ENCODE data around the gene PBX3.

Gene PBX3

DNA sequence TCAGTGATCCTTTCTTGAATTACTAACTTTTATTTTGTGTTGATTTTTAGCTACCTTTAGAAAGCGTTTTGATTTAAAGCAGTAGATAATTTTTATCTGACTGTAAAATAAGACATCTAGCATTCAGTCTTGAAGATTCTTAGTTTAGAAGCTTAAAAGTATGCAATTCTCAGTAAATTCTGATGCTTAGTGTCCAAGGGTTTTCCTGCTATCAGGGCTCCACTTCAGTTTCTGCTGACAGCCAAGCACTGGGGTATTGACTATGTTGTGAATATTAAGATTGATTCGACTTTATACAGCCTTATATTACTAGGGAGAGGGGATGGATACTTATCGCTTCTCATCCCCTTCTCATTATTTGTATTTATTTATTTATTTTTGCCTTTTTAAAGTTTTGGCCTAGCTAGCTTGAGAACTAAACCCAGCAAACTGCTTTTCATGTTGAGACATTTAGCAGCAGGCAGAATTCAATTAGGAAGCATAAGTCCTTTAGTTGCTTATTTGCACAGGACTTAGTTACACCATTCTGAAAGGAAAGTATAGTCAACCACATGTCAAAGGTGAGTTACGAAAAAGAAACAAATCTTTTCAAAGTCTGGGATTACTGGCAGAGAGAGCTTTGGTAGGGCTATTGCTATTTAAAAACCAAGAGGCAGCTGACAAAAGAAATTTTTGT lies 2.9 kb downstream of the PBX3 start:
- no peak for TF ChIP-seq CTCF (IDR thresholded peaks at IDR 0.05; ENCODE audit: unreplicated experiment in 3 of 3)
- peaks cover 40% of the 10 kb centered on the region for H3K4me1 Mint-ChIP-seq
- no peaks in the 10 kb centered on the region for H3K9me3 Mint-ChIP-seq
- H3K27me3 Mint-ChIP-seq (ENCODE audit: low read depth) = peaks cover 43% of the 10 kb centered on the region
- peak overlapping the region; percentile 47 to 91 (median 68) for H3K27ac Mint-ChIP-seq
- peak overlapping the region; percentile 89 to 98 (median 92) for H3K4me3 Mint-ChIP-seq
- H3K36me3 Mint-ChIP-seq (ENCODE audit: low read depth) = peaks cover 17% of the 10 kb centered on the region

DNA sequence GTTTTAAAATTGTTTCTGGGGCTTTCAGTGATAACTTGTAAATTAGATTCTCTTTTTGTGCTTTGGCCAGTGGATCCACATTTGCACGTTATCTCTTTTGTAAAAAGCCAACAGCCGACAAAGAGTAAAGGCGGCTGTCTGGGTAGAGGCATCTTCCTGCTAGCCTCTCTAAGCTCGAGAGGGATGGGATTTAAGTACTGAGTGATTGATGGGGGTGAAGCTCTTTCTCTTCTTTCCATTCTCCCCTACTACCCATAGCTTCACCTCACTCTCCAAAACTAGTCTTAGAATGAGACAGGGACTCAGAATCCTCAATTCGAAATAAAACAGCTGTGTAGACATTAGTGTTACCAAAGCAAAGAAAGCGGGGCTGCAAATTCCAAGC lies 3.4 kb downstream of the PBX3 start:
- TF ChIP-seq CTCF (IDR thresholded peaks at IDR 0.05; ENCODE audit: unreplicated experiment in 3 of 3) = no peak
- H3K27ac Mint-ChIP-seq = peak overlapping the region; percentile 47 to 91 (median 68)
- peaks cover 20% of the 10 kb centered on the region for H3K36me3 Mint-ChIP-seq (ENCODE audit: low read depth)
- peak overlapping the region; percentile 89 to 98 (median 92) for H3K4me3 Mint-ChIP-seq
- H3K27me3 Mint-ChIP-seq (ENCODE audit: low read depth) = peaks cover 45% of the 10 kb centered on the region
- H3K9me3 Mint-ChIP-seq = no peaks in the 10 kb centered on the region
- H3K4me1 Mint-ChIP-seq = peaks cover 35% of the 10 kb centered on the region

- Mint-ChIP-seq H3K27me3 (ENCODE audit: low read depth) (peaks cover 44% of the 10 kb centered on the region), H3K4me1 (peaks cover 32% of the 10 kb centered on the region), H3K36me3 (ENCODE audit: low read depth) (peaks cover 25% of the 10 kb centered on the region), H3K9me3 (no peaks in the 10 kb centered on the region), H3K4me3 (peak overlapping the region; percentile 37 to 53 (median 49)), H3K27ac (peak overlapping the region in 1 of 3 experiments; percentile 19)
- TF ChIP-seq CTCF (IDR thresholded peaks at IDR 0.05; ENCODE audit: unreplicated experiment in 3 of 3) = no peak
Observed at GRCh38 chr9:125752070-125752628, 5.0 kb downstream of the PBX3 start.

- Mint-ChIP-seq H3K27me3 (ENCODE audit: low read depth) (peaks cover 42% of the 10 kb centered on the region), H3K36me3 (ENCODE audit: low read depth) (peaks cover 20% of the 10 kb centered on the region), H3K27ac (no peak overlapping the region), H3K4me1 (peaks cover 25% of the 10 kb centered on the region), H3K4me3 (no peak overlapping the region), H3K9me3 (no peaks in the 10 kb centered on the region)
- TF ChIP-seq CTCF (IDR thresholded peaks at IDR 0.05; ENCODE audit: unreplicated experiment in 3 of 3) = no peak
Observed at GRCh38 chr9:125754096-125754495, 6.9 kb downstream of the PBX3 start.

DNA sequence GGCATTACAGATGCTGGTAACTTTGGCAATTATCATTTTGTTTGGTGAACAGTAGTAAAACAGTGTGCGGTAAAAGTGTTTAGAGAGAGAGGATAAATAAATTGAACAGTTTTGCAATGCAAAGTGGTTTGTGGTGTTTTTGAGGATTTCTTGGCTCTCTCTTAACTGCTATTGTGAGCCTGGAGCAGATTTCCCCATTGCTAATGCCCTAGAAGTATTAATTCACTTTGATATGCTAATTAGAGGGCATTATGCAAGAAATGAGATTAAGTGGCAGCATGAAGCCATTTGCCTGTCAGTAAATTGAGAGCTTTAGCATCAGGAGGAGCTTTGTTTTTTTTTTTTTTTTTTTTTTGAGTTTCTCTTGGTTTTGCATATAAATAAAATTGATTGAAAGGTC lies 8.2 kb downstream of the PBX3 start:
- peaks cover 43% of the 10 kb centered on the region for H3K27me3 Mint-ChIP-seq (ENCODE audit: low read depth)
- peaks cover 21% of the 10 kb centered on the region for H3K4me1 Mint-ChIP-seq
- peaks cover 16% of the 10 kb centered on the region for H3K36me3 Mint-ChIP-seq (ENCODE audit: low read depth)
- no peaks in the 10 kb centered on the region for H3K9me3 Mint-ChIP-seq
- no peak overlapping the region for H3K27ac Mint-ChIP-seq
- no peak overlapping the region for H3K4me3 Mint-ChIP-seq
- no peak for TF ChIP-seq CTCF (IDR thresholded peaks at IDR 0.05; ENCODE audit: unreplicated experiment in 3 of 3)

GRCh38 chr9:125756518-125756917 lies 9.3 kb downstream of the PBX3 start:
- Mint-ChIP-seq H3K9me3 (no peaks in the 10 kb centered on the region), H3K4me1 (peaks cover 15% of the 10 kb centered on the region), H3K27ac (no peak overlapping the region), H3K4me3 (no peak overlapping the region), H3K27me3 (ENCODE audit: low read depth) (peaks cover 37% of the 10 kb centered on the region), H3K36me3 (ENCODE audit: low read depth) (peaks cover 12% of the 10 kb centered on the region)
- no peak for TF ChIP-seq CTCF (IDR thresholded peaks at IDR 0.05; ENCODE audit: unreplicated experiment in 3 of 3)

All from nephron (organoid).